HepG2 (cell line): ENCODE data around the gene RSBN1L. TPM values are rescaled to one million over a fixed set of nuclear protein-coding genes. Genes with fewer than 3 reads are reported as not detected.

Experiments used
- ATAC-seq: fragments of 200-7000 bp; cut with Tn5 transposase; 3 replicates; pipeline ENCODE4 v1.9.1; 2020; ENCODE audit warnings: mild to moderate bottlenecking, moderate library complexity
- BruUV-seq: library from RNA; stranded (reverse); fragments of 400-500 nt; replicated peaks from 2 replicates; lab custom pipeline; 2021; lab: Mats Ljungman, UMichigan
- CTCF ChIA-PET: fragments of 300-600 bp; formaldehyde crosslinking; extraction: SDS; loops from one replicate; lab custom pipeline; 2021; ENCODE audit warnings: low total read pairs, inconsistent platforms, low intra/inter-chr PET ratio; lab: Yijun Ruan, JAX
- POLR2A ChIA-PET: fragments of 350-600 bp; sonication (Branson Sonifier 250); formaldehyde crosslinking; loops from one replicate; lab custom pipeline; 2020; ENCODE audit warnings: antibody characterized with exemption, inconsistent platforms; lab: Yijun Ruan, JAX
- DNase-seq: peaks from one replicate; pipeline ENCODE4 v3.0.0-alpha.2; 2015; ENCODE audit warnings: low spot score
- FAIRE-seq: peaks from 3 replicates; lab custom pipeline; 2011; peaks lifted over from hg19 to GRCh38; lab: Jason Lieb, UNC
- H2AFZ ChIP-seq: one replicate; pipeline ENCODE4 v1.6.1; 2011; ENCODE audit warnings: low read length, inconsistent platforms
- H3K27ac ChIP-seq: fragments of 300-600 bp; 3 replicates; pipeline ENCODE4 v1.8.0; 2011; ENCODE audit warnings: mixed run types, mild to moderate bottlenecking, mixed read lengths, low read length, inconsistent platforms; ENCODE audit not compliant: insufficient read depth; ENCODE audit errors: extremely low read length
- H3K27me3 ChIP-seq, 2 experiments: fragments of 200-600 bp in 1 of 2; 2 replicates in 1 of 2; 3 replicates in 1 of 2; pipeline versions ENCODE4 v1.6.0 to v1.8.0; 2011; ENCODE audit warnings: low read length in 2 of 2, mild to moderate bottlenecking in 2 of 2, moderate library complexity in 2 of 2, inconsistent platforms in 1 of 2; ENCODE audit not compliant: insufficient read depth in 2 of 2, control insufficient read depth in 1 of 2
- H3K36me3 ChIP-seq, 2 experiments: fragments of 200-600 bp in 1 of 2; replicated peaks in 1 of 2; 2 replicates in 1 of 2; 3 replicates in 1 of 2; pipeline versions ENCODE4 v1.5.1 to v1.8.0; 2011; ENCODE audit warnings: low read length in 2 of 2, inconsistent platforms in 1 of 2; ENCODE audit not compliant: insufficient read depth in 2 of 2, control insufficient read depth in 1 of 2
- H3K4me1 ChIP-seq: 2 replicates; pipeline ENCODE4 v1.5.1; 2012; ENCODE audit warnings: low read length, inconsistent platforms; ENCODE audit not compliant: insufficient read depth
- H3K4me2 ChIP-seq: 2 replicates; pipeline ENCODE4 v1.6.0; 2011; ENCODE audit warnings: low read depth, low read length, inconsistent platforms
- H3K4me3 ChIP-seq, 3 experiments: fragments of 200-600 bp in 1 of 3; sonication (generic), shearing (Covaris generic) in 1 of 3; replicated peaks in 1 of 3; 2 replicates each; pipeline ENCODE4 v1.5.1; 2011 to 2016; ENCODE audit warnings: low read length in 3 of 3, inconsistent platforms in 2 of 3, low read depth in 2 of 3, mild to moderate bottlenecking in 2 of 3, control low read depth in 1 of 3, mixed read lengths in 1 of 3; ENCODE audit not compliant: insufficient read depth in 1 of 3
- H3K79me2 ChIP-seq: one replicate; pipeline ENCODE4 v1.6.1; 2011; ENCODE audit warnings: low read length, inconsistent platforms; ENCODE audit not compliant: insufficient read depth
- H3K9ac ChIP-seq: 2 replicates; pipeline ENCODE4 v1.6.0; 2011; ENCODE audit warnings: mild to moderate bottlenecking, low read depth, low read length, inconsistent platforms; ENCODE audit not compliant: insufficient read depth
- H3K9me3 ChIP-seq: 2 replicates; pipeline ENCODE4 v1.5.1; 2012; ENCODE audit warnings: mild to moderate bottlenecking, low read length
- H4K20me1 ChIP-seq: 2 replicates; pipeline ENCODE4 v1.6.0; 2011; ENCODE audit warnings: inconsistent platforms, mild to moderate bottlenecking, low read length, moderate library complexity; ENCODE audit not compliant: insufficient read depth
- PHF8 ChIP-seq: sonication (generic); formaldehyde crosslinking; IDR thresholded peaks from 2 replicates; pipeline ENCODE4 v1.5.0; 2020; ENCODE audit warnings: missing genetic modification reagents
- RXRA ChIP-seq: sonication (generic); formaldehyde crosslinking; IDR thresholded peaks from 2 replicates; pipeline ENCODE4 v1.5.1; 2020; ENCODE audit warnings: missing genetic modification reagents
- ZKSCAN1 ChIP-seq: fragments of 150-350 bp; IDR thresholded peaks from 2 replicates; pipeline ENCODE4 v1.6.1; 2014; ENCODE audit warnings: low read length
- ZMYM3 ChIP-seq: sonication (generic); formaldehyde crosslinking; IDR thresholded peaks from 2 replicates; pipeline ENCODE4 v1.5.1; 2020; ENCODE audit warnings: mild to moderate bottlenecking, missing genetic modification reagents
- ZNF350 ChIP-seq: sonication (generic); formaldehyde crosslinking; IDR thresholded peaks from 2 replicates; pipeline ENCODE4 v1.4.0; 2020; ENCODE audit warnings: mild to moderate bottlenecking, low read depth, missing genetic modification reagents, borderline replicate concordance
- ZNF614 ChIP-seq: IDR thresholded peaks from 2 replicates; pipeline ENCODE4 v1.6.1; 2018; ENCODE audit warnings: missing biosample characterization, missing genetic modification reagents, inconsistent platforms, borderline replicate concordance
- WGBS: methylation state at CpG from one replicate; pipeline ENCODE4 v1.1.6; 2017; ENCODE audit warnings: low lambda C conversion rate; 5-methylcytosine and 5-hydroxymethylcytosine counted together
- in situ Hi-C: cut with HindIII; loops from 2 replicates; pipeline ENCODE4 v1.10.0; 2017; ENCODE audit warnings: low pct_unique_long_range_greater_than_20kb; ENCODE audit not compliant: extremely low pct_ligation_motif_present
- intact Hi-C: fragments of 100-400 bp; cut with micrococcal nuclease; formaldehyde crosslinking; loops from one replicate; pipeline ENCODE4 v1.10.0; 2022; ENCODE audit not compliant: unreplicated experiment
- polyA plus RNA-seq, 8 experiments: library from polyadenylated mRNA; depleted of rRNA in 3 of 8; stranded (reverse) in 7 of 8; unstranded in 1 of 8; fragments of >200 nt; fragmentation: Illumina TruSeq in 4 of 8; extraction: Trizol in 4 of 8; gene quantifications; 2 replicates each; pipeline versions ENCODE4 v1.2.1 to v1.2.3, GENCODE V29; 2011 to 2016; ENCODE audit warnings: low read depth in 4 of 8, missing spikeins in 1 of 8, mixed read lengths in 1 of 8; ENCODE audit not compliant: insufficient read depth in 1 of 8
- total RNA-seq, 5 experiments: library from RNA; depleted of rRNA; stranded (reverse); fragments of >200 nt; fragmentation: Illumina TruSeq; extraction: Trizol; gene quantifications; 2 replicates each; pipeline ENCODE4 v1.2.3, GENCODE V29; 2016; ENCODE audit warnings: low read depth in 1 of 5
- TF ChIP-seq, protein P1 (sequence below): sonication (generic); formaldehyde crosslinking; IDR thresholded peaks from 2 replicates; pipeline ENCODE4 v1.5.0; 2020; ENCODE audit warnings: mild to moderate bottlenecking, missing genetic modification reagents
- TF ChIP-seq, protein P2 (sequence below): sonication (generic); formaldehyde crosslinking; IDR thresholded peaks from 2 replicates; pipeline ENCODE4 v1.5.0; 2020; ENCODE audit warnings: mild to moderate bottlenecking, low read depth, missing genetic modification reagents, borderline replicate concordance

Gene RSBN1L
- total and polyA plus RNA-seq, 2 of the 13 experiments (the other 11 are each of a cell fraction or from before 2014, with no cell fraction given), result 7.7 to 21.3 TPM

DNA sequence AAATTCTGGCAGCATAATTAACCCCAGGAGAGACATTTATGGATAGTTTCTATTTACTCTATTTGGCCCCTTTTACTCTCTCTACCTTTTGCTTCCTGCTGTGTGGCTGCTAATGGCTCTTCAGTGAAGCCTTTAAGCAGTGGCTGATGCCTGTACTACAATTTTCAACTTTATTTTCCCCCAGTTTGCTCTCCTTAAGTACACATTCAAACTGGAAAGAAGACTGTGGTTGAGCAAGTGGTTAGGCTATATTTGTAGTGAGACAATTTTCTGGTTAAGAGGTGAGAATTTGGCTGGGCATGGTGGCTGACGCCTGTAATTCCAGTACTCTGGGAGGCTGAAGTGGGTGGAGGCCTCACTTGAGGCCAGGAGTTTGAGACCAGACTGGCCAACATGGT lies 8.5 kb upstream of the RSBN1L start:
- CTCF ChIA-PET, result no interaction called here
- FAIRE-seq (no peak), ATAC-seq (peak; percentile 22; the same call in 1 of the 3 replicates), DNase-seq (no peak)
- Histone ChIP-seq H3K9me3 (no peaks in the 10 kb centered on the region), H3K4me1 (peaks cover 68% of the 10 kb centered on the region), H3K9ac (no peak overlapping the region), H3K27me3 (no peaks in the 10 kb centered on the region), H3K27ac (no peak overlapping the region), H3K79me2 (peaks cover 60% of the 10 kb centered on the region), H3K4me2 (no peak overlapping the region; the same call in 1 of the 2 replicates), H4K20me1 (peaks cover 4% of the 10 kb centered on the region), H2AFZ (no peak overlapping the region), H3K4me3 (no peak overlapping the region), H3K36me3 (peaks cover 5 to 23% of the 10 kb centered on the region in 2 experiments; a peak in 4 of 5 replicates)
- 100% methylated on average over 1 of the region's 1 CpG for WGBS
- TF ChIP-seq, protein P1, sequence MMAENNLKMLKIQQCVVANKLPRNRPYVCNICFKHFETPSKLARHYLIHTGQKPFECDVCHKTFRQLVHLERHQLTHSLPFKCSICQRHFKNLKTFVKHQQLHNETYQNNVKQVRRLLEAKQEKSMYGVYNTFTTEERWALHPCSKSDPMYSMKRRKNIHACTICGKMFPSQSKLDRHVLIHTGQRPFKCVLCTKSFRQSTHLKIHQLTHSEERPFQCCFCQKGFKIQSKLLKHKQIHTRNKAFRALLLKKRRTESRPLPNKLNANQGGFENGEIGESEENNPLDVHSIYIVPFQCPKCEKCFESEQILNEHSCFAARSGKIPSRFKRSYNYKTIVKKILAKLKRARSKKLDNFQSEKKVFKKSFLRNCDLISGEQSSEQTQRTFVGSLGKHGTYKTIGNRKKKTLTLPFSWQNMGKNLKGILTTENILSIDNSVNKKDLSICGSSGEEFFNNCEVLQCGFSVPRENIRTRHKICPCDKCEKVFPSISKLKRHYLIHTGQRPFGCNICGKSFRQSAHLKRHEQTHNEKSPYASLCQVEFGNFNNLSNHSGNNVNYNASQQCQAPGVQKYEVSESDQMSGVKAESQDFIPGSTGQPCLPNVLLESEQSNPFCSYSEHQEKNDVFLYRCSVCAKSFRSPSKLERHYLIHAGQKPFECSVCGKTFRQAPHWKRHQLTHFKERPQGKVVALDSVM (CRISPR knock-in tag), result 0 out of 2 replicates have a peak, but pooled peaks have one; percentile 18
- TF ChIP-seq, protein P2, sequence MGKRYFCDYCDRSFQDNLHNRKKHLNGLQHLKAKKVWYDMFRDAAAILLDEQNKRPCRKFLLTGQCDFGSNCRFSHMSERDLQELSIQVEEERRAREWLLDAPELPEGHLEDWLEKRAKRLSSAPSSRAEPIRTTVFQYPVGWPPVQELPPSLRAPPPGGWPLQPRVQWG (CRISPR knock-in tag), result no peak
- TF ChIP-seq ZKSCAN1 (no peak), ZNF614 (CRISPR knock-in tag) (no peak), RXRA (CRISPR knock-in tag) (no peak), PHF8 (CRISPR knock-in tag) (no peak), ZMYM3 (CRISPR knock-in tag) (no peak), ZNF350 (CRISPR knock-in tag) (no peak)
- intact Hi-C loops (no loop called here), in situ Hi-C loops (no loop called here)
- BruUV-seq, result no TSS peak
- POLR2A ChIA-PET, result interaction anchor here (1.2 kb wide), 1 partner anchor 8 kb away, joined by 3 read pairs; the partner anchor contains the start of gene RSBN1L
